ENCODE results near the gene FAM169A.
"Not testable (repeated sequence)": the region's sequence is repeated elsewhere in the genome, so short reads cannot be mapped to it uniquely, and the experiment has no call there.

Gene FAM169A

DNA sequence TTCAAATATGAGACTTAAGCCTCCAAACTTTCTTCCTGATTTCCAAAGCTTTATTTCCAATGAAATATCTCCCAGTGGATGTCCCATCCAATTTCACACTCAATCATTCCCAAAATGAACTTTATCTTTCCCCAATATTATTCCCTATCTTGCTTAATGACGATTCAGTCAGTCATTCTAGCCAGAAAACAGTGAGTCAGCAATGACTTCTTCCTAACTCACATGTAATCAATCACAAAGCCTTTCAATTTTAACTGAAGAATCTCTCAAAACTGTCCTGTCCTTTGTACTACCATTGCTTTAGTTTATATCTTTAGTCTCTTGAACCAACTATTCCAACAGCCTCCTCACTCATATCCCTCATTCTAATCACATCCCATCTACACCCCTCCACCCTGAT lies 64.2 kb downstream of the FAM169A start:
- no peaks in the 10 kb centered on the region for H3K4me1 ChIP-seq (ENCODE audit: control insufficient read depth in 2 of 2, insufficient read depth in 2 of 2, low read length in 2 of 2)
- no peak overlapping the region for H3K27ac ChIP-seq (ENCODE audit: low read depth in 2 of 2, low read length in 2 of 2)
- H3K9me3 ChIP-seq (ENCODE audit: control insufficient read depth in 2 of 2, low read length in 2 of 2): no peaks in the 10 kb centered on the region
- no peaks in the 10 kb centered on the region for H3K27me3 ChIP-seq (ENCODE audit: control insufficient read depth in 2 of 2, insufficient read depth in 2 of 2, low read length in 2 of 2)
- no peak overlapping the region for H3K4me3 ChIP-seq (ENCODE audit: low read length in 2 of 2)
- H3K9ac ChIP-seq (ENCODE audit: low read depth in 1 of 2, low read length in 2 of 2): no peak overlapping the region
- no peaks in the 10 kb centered on the region for H3K36me3 ChIP-seq (ENCODE audit: control insufficient read depth in 2 of 2, insufficient read depth in 2 of 2, low read length in 2 of 2)

DNA sequence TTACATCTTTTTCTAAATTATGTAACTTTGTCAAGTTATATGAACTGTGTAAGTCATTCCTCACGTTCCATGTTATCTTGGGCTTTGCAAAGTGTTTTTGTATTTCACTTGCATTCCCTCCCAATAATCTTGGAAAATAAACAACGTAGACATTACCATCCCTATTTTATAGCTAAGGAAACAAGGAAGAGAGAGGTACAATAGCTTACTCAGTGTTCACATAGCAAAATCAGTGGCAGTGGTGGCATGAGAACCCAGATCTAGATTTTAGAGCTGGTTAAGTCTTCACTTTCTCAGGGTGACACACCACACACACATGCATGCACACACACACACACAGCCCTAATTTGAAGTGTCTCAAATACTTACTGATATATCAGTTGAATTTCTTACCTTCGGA lies 65.0 kb downstream of the FAM169A start:
- H3K27me3 ChIP-seq (ENCODE audit: control insufficient read depth in 2 of 2, insufficient read depth in 2 of 2, low read length in 2 of 2): no peaks in the 10 kb centered on the region
- no peaks in the 10 kb centered on the region for H3K9me3 ChIP-seq (ENCODE audit: control insufficient read depth in 2 of 2, low read length in 2 of 2)
- H3K9ac ChIP-seq (ENCODE audit: low read depth in 1 of 2, low read length in 2 of 2): no peak overlapping the region
- no peak overlapping the region for H3K4me3 ChIP-seq (ENCODE audit: low read length in 2 of 2)
- no peak overlapping the region for H3K27ac ChIP-seq (ENCODE audit: low read depth in 2 of 2, low read length in 2 of 2)
- H3K4me1 ChIP-seq (ENCODE audit: control insufficient read depth in 2 of 2, insufficient read depth in 2 of 2, low read length in 2 of 2): no peaks in the 10 kb centered on the region
- H3K36me3 ChIP-seq (ENCODE audit: control insufficient read depth in 2 of 2, insufficient read depth in 2 of 2, low read length in 2 of 2): no peaks in the 10 kb centered on the region

DNA sequence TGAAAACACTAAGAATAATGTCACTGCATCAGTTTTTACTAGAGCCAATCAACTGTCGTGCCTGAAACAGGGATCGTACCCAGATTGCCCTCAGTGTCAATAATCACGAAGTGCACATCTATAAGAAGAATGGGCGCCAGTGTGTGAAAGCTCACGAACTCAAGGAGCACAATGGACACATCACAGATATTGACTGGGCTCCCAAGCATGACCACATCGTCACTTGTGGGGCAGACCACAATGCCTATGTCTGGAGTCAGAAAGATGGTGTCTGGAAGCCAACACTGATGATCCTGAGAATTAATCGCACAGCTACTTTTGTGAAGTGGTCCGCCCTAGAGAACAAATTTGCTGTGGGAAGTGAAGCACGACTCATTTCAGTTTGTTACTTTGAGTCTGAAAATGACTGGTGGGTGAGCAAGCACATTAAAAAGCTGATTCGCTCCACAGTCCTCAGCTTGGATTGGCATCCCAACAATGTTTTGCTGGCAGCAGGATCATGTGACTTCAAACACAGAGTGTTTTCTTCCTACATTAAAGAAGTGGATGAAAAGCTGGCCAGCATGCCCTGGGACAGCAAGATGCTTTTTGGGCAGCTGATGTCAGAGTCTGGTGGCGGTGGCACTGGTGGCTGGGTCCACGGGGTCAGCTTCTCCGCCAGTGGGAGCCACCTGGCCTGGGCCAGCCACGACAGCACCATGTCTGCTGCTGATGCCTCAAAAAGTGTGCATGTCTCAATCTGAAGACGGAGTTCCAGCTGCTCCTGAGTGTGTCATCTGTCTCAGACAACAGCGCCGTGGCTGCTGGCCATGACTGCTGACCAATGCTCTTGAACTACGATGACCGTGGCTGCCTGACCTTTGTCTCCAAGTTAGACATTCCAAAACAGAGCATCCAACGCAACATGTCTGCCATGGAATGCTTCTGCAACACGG lies 66.9 kb downstream of the FAM169A start:
- no peaks in the 10 kb centered on the region for H3K9me3 ChIP-seq (ENCODE audit: control insufficient read depth in 2 of 2, low read length in 2 of 2)

DNA sequence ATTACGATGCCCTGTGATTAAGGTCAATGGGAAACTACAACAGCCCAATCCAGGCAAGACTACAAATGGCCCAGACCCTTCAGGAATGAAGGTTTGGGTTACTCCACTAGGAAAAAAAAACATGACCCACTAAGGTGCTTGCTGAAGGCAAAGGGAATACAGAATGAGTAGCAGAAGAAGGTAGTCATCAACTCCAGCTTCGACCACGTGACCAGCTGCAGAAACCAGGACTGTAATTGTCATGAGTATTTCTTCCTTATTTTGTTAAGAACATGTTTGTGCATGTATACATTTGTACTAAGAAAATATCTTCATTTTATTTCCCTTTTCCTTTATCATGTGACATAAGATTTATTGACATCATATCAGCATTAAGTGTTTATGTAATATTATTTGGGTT lies 74.5 kb downstream of the FAM169A start:
- H3K4me1 ChIP-seq (ENCODE audit: control insufficient read depth in 2 of 2, insufficient read depth in 2 of 2, low read length in 2 of 2); H3K9me3 ChIP-seq (ENCODE audit: control insufficient read depth in 2 of 2, low read length in 2 of 2); H3K9ac ChIP-seq (ENCODE audit: low read depth in 1 of 2, low read length in 2 of 2); H3K27ac ChIP-seq (ENCODE audit: low read depth in 2 of 2, low read length in 2 of 2); H3K36me3 ChIP-seq (ENCODE audit: control insufficient read depth in 2 of 2, insufficient read depth in 2 of 2, low read length in 2 of 2); H3K4me3 ChIP-seq (ENCODE audit: low read length in 2 of 2); H3K27me3 ChIP-seq (ENCODE audit: control insufficient read depth in 2 of 2, insufficient read depth in 2 of 2, low read length in 2 of 2): not testable (repeated sequence)

More for the DNA sequence above, 66.9 kb downstream of the FAM169A start:
- no peaks in the 10 kb centered on the region for H3K4me1 ChIP-seq (ENCODE audit: control insufficient read depth in 2 of 2, insufficient read depth in 2 of 2, low read length in 2 of 2)
- H3K27me3 ChIP-seq (ENCODE audit: control insufficient read depth in 2 of 2, insufficient read depth in 2 of 2, low read length in 2 of 2): no peaks in the 10 kb centered on the region
- H3K4me3 ChIP-seq (ENCODE audit: low read length in 2 of 2): no peak overlapping the region
- no peak overlapping the region for H3K9ac ChIP-seq (ENCODE audit: low read depth in 1 of 2, low read length in 2 of 2)
- H3K27ac ChIP-seq (ENCODE audit: low read depth in 2 of 2, low read length in 2 of 2): no peak overlapping the region
- no peaks in the 10 kb centered on the region for H3K36me3 ChIP-seq (ENCODE audit: control insufficient read depth in 2 of 2, insufficient read depth in 2 of 2, low read length in 2 of 2)

DNA sequence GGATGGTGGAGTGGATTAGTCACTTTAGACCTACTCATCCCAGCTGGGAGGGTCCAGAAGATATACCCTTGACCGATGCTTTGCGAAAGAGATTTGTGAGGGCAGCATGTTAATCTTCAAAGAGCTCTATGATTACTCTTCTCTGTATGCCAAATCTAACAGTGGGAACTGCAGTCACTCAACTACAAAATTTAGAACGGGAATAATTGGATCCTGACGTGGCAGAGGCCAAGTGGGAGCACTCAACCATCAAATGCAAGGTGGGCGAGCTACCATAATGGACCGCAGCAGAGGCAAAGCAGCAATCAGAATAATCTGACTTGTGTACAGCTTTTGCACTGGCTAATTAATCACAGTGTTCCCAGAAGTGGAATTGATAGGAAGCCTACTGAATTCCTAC lies 78.8 kb downstream of the FAM169A start:
- Histone ChIP-seq H3K9ac (ENCODE audit: low read depth in 1 of 2, low read length in 2 of 2) (no peak overlapping the region), H3K27ac (ENCODE audit: low read depth in 2 of 2, low read length in 2 of 2) (no peak overlapping the region), H3K36me3 (ENCODE audit: control insufficient read depth in 2 of 2, insufficient read depth in 2 of 2, low read length in 2 of 2) (peaks cover 0 to 2% of the 10 kb centered on the region in 2 donors), H3K27me3 (ENCODE audit: control insufficient read depth in 2 of 2, insufficient read depth in 2 of 2, low read length in 2 of 2) (no peaks in the 10 kb centered on the region), H3K9me3 (ENCODE audit: control insufficient read depth in 2 of 2, low read length in 2 of 2) (no peaks in the 10 kb centered on the region), H3K4me1 (ENCODE audit: control insufficient read depth in 2 of 2, insufficient read depth in 2 of 2, low read length in 2 of 2) (no peaks in the 10 kb centered on the region), H3K4me3 (ENCODE audit: low read length in 2 of 2) (no peak overlapping the region)

DNA sequence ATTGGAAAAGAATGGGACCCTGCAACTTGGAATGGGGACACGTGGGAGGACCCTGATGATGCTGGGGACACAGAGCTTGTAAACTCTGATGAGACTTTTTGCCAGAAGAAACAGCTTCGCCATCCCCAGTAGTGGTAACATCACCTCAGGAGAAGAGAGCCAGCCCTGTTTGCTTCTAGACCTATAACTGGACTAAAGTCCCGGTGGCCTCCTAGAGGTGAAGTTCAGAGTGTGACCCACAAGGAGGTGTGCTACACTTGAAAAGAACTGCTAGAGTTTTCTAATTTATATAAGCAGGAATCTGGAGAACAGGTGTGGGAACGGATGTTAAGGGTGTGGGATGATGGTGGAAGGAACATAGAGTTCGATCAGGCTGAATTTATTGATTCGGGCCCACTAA lies 79.3 kb downstream of the FAM169A start:
- H3K9ac ChIP-seq (ENCODE audit: low read depth in 1 of 2, low read length in 2 of 2): no peak overlapping the region
- no peaks in the 10 kb centered on the region for H3K27me3 ChIP-seq (ENCODE audit: control insufficient read depth in 2 of 2, insufficient read depth in 2 of 2, low read length in 2 of 2)
- H3K4me1 ChIP-seq (ENCODE audit: control insufficient read depth in 2 of 2, insufficient read depth in 2 of 2, low read length in 2 of 2): no peaks in the 10 kb centered on the region
- H3K4me3 ChIP-seq (ENCODE audit: low read length in 2 of 2): no peak overlapping the region
- H3K9me3 ChIP-seq (ENCODE audit: control insufficient read depth in 2 of 2, low read length in 2 of 2): no peaks in the 10 kb centered on the region
- H3K36me3 ChIP-seq (ENCODE audit: control insufficient read depth in 2 of 2, insufficient read depth in 2 of 2, low read length in 2 of 2): peaks cover 0 to 2% of the 10 kb centered on the region in 2 donors
- no peak overlapping the region for H3K27ac ChIP-seq (ENCODE audit: low read depth in 2 of 2, low read length in 2 of 2)

DNA sequence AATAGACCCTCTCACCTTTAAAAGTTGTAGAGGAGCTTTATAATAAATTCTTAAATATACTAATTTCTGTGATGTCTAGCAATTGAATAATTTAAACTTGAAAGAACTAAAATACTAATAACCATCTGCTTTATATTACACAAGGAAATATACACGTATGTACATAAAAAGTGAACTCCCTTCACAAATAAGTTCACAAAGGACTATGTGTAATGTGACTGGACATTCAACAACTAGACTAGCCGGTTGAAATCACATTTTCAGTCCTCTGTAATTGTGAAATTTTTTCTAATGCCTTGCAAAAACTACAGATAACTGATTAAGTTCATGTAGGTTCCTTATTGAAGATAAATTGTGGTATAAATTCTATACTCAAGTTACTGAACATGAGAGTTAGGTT lies 87.6 kb downstream of the FAM169A start:
- Histone ChIP-seq H3K9me3 (ENCODE audit: control insufficient read depth in 2 of 2, low read length in 2 of 2) (no peaks in the 10 kb centered on the region), H3K4me1 (ENCODE audit: control insufficient read depth in 2 of 2, insufficient read depth in 2 of 2, low read length in 2 of 2) (no peaks in the 10 kb centered on the region), H3K36me3 (ENCODE audit: control insufficient read depth in 2 of 2, insufficient read depth in 2 of 2, low read length in 2 of 2) (peaks cover 10 to 32% of the 10 kb centered on the region in 2 donors), H3K4me3 (ENCODE audit: low read length in 2 of 2) (no peak overlapping the region), H3K9ac (ENCODE audit: low read depth in 1 of 2, low read length in 2 of 2) (no peak overlapping the region), H3K27me3 (ENCODE audit: control insufficient read depth in 2 of 2, insufficient read depth in 2 of 2, low read length in 2 of 2) (no peaks in the 10 kb centered on the region), H3K27ac (ENCODE audit: low read depth in 2 of 2, low read length in 2 of 2) (peak overlapping the region in 1 of 2 donors; percentile 5)

DNA sequence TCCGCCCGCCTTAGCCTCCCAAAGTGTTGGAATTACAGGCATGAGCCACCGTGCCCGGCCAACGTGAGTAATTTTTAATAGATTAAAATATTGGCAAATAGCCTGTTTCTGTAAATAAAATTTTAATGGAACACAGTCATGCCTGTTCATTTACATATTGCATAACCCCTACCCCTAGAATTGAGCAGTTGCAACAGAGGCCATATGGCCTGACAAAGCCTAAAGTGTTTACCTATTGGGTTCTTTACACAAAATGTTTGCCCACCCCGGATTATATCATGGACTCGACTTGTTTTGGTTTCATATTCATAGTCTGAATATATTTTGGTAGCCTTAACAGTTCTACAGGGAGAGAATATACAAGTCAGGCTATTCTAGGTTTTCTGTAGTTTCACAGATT lies 93.8 kb downstream of the FAM169A start:
- Histone ChIP-seq H3K27ac (ENCODE audit: low read depth in 2 of 2, low read length in 2 of 2) (no peak overlapping the region), H3K4me1 (ENCODE audit: control insufficient read depth in 2 of 2, insufficient read depth in 2 of 2, low read length in 2 of 2) (peaks cover 7 to 8% of the 10 kb centered on the region in 2 donors), H3K36me3 (ENCODE audit: control insufficient read depth in 2 of 2, insufficient read depth in 2 of 2, low read length in 2 of 2) (peaks cover 20 to 60% of the 10 kb centered on the region in 2 donors), H3K27me3 (ENCODE audit: control insufficient read depth in 2 of 2, insufficient read depth in 2 of 2, low read length in 2 of 2) (no peaks in the 10 kb centered on the region), H3K9ac (ENCODE audit: low read depth in 1 of 2, low read length in 2 of 2) (no peak overlapping the region), H3K9me3 (ENCODE audit: control insufficient read depth in 2 of 2, low read length in 2 of 2) (no peaks in the 10 kb centered on the region), H3K4me3 (ENCODE audit: low read length in 2 of 2) (no peak overlapping the region)

DNA sequence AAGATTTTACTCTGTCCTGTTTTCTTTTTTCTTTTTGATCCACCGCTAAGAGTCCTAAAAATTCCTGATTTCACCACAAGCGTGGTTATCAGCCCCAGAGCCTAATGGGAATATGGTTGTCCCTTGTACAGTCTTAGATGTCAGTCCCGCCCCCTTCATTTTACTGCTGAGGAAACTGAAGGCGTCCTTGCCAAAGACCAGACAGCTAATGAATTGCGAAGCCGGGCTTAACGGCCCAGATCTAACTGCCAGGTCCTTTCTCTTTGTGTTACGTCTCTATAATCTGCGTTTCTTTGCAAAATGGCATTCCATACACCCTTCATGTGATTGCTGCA lies 98.6 kb downstream of the FAM169A start:
- peak overlapping the region; percentile 72 to 76 for H3K27ac ChIP-seq (ENCODE audit: low read depth in 2 of 2, low read length in 2 of 2)
- peaks cover 13 to 22% of the 10 kb centered on the region in 2 donors for H3K36me3 ChIP-seq (ENCODE audit: control insufficient read depth in 2 of 2, insufficient read depth in 2 of 2, low read length in 2 of 2)
- no peaks in the 10 kb centered on the region for H3K27me3 ChIP-seq (ENCODE audit: control insufficient read depth in 2 of 2, insufficient read depth in 2 of 2, low read length in 2 of 2)
- H3K9ac ChIP-seq (ENCODE audit: low read depth in 1 of 2, low read length in 2 of 2): peak overlapping the region; percentile 82 to 87
- H3K4me3 ChIP-seq (ENCODE audit: low read length in 2 of 2): peak overlapping the region; percentile 95 to 97
- no peaks in the 10 kb centered on the region for H3K9me3 ChIP-seq (ENCODE audit: control insufficient read depth in 2 of 2, low read length in 2 of 2)
- H3K4me1 ChIP-seq (ENCODE audit: control insufficient read depth in 2 of 2, insufficient read depth in 2 of 2, low read length in 2 of 2): peaks cover 20 to 21% of the 10 kb centered on the region in 2 donors

DNA sequence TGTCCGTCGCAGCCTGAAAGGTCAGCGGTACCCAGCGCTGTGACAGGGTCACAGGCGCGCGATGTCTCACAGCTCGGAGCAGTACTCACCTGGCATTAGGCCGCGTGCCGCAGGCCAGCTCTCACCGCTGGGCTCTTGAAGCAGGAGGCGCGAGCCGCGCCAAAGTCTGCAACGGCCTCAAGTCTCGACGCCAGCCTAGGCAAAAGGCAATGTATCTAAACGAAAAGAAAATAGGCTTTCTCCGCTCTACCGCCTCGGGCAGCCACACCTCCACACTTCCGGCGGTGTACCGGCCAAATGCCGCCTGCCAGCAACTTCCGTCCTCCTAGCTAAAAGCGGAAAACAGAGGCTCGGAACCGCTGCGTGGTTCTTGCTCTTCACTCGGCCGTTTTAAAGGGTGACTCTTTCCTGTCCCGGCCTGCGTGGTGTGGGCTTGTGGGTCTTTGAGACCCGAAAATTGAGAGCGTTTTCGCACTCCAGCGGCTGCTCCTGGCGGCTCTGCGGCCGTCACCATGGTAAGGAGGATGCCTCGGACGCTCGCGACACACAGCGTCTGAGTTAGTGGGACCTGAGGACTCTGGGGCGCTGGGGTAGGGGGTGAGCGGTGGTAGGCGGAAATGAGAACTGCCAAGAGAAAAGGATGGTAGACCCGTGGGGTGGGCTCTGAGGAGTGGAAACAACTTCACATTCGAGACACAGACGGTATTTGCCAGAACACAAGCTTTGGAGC lies 99.2 kb downstream of the FAM169A start, which contains the start of the genes GFM2 and NSA2:
Gene GFM2, minus strand, starts transcription at position 269 of the 730 bp plus-strand sequence. CDS start 3,375 bp downstream, outside the sequence.
Gene NSA2, plus strand, starts transcription at position 401 of the 730 bp plus-strand sequence. Its CDS starts 112 bp downstream, at position 513.
- no peaks in the 10 kb centered on the region for H3K27me3 ChIP-seq (ENCODE audit: control insufficient read depth in 2 of 2, insufficient read depth in 2 of 2, low read length in 2 of 2)
- peaks cover 20 to 21% of the 10 kb centered on the region in 2 donors for H3K4me1 ChIP-seq (ENCODE audit: control insufficient read depth in 2 of 2, insufficient read depth in 2 of 2, low read length in 2 of 2)
- peak within 1 kb of the TSS; percentile 82 to 87 for H3K9ac ChIP-seq (ENCODE audit: low read depth in 1 of 2, low read length in 2 of 2)
- peaks cover 15 to 23% of the 10 kb centered on the region in 2 donors for H3K36me3 ChIP-seq (ENCODE audit: control insufficient read depth in 2 of 2, insufficient read depth in 2 of 2, low read length in 2 of 2)
- H3K9me3 ChIP-seq (ENCODE audit: control insufficient read depth in 2 of 2, low read length in 2 of 2): no peaks in the 10 kb centered on the region
- H3K4me3 ChIP-seq (ENCODE audit: low read length in 2 of 2): peak within 1 kb of the TSS; percentile 95 to 97
- H3K27ac ChIP-seq (ENCODE audit: low read depth in 2 of 2, low read length in 2 of 2): peak within 1 kb of the TSS; percentile 76 to 77

All from mucosa of rectum (tissue), 2 donors.